ENCODE data around the gene TBX10. TPM values are rescaled to one million over a fixed set of nuclear protein-coding genes. Genes with fewer than 3 reads are reported as not detected.

The TBX10 gene
- total RNA-seq, 1 experiment from 2014 or later: not detected

GRCh38 chr11:67601098-67601497 lies 38.5 kb downstream of the TBX10 start:
- intact Hi-C loops (cut with micrococcal nuclease): no loop called here
- BruUV-seq (replicated peaks): no TSS peak
- no peaks in the 10 kb centered on the region for H3K36me3 ChIP-seq (ENCODE audit: control insufficient read depth in 1 of 2, insufficient read depth in 2 of 2, low read length in 2 of 2)
- H3K27ac ChIP-seq (ENCODE audit: low read depth, low read length): no peak overlapping the region
- H3K4me3 ChIP-seq (replicated peaks in 1 of 2; ENCODE audit: low read depth in 1 of 2, low read length in 2 of 2): no peak overlapping the region
- ChIA-PET RAD21 (ENCODE audit: low non-redundant PET in 1 of 2, low total read pairs in 2 of 2, uncharacterized antibody in 2 of 2, unreplicated experiment in 2 of 2) (no interaction called here), POLR2A (no interaction called here), CTCF (no interaction called here)
- H4K20me1 ChIP-seq (ENCODE audit: insufficient read depth): no peaks in the 10 kb centered on the region
- H3K4me1 ChIP-seq (ENCODE audit: control insufficient read depth in 1 of 2, insufficient read depth in 2 of 2, low read length in 2 of 2): peaks cover 0 to 4% of the 10 kb centered on the region in 2 experiments; a peak in 1 of 4 replicates
- TF ChIP-seq CTCF (IDR thresholded peaks at IDR 0.05 in 2 of 3, conservative IDR thresholded peaks at IDR 0.05 in 1 of 3; ENCODE audit: borderline replicate concordance in 1 of 3, insufficient read depth in 1 of 3, low read depth in 2 of 3, low read length in 2 of 3) (no peak), JUND (IDR thresholded peaks at IDR 0.05) (no peak), POLR2A (IDR thresholded peaks at IDR 0.05; ENCODE audit: borderline replicate concordance, extremely low read depth, insufficient read depth, insufficient read length) (no peak), REST (IDR thresholded peaks at IDR 0.05; ENCODE audit: low read depth) (no peak), SRF (IDR thresholded peaks at IDR 0.05; ENCODE audit: low read depth) (no peak), YY1 (IDR thresholded peaks at IDR 0.05; ENCODE audit: extremely low read depth, insufficient replicate concordance, low read depth, low read length) (no peak), RAD21 (IDR thresholded peaks at IDR 0.05; ENCODE audit: low read depth) (no peak), TCF7L2 (IDR thresholded peaks at IDR 0.05; ENCODE audit: borderline replicate concordance, extremely low read depth, insufficient read depth, insufficient read length) (no peak), ATF3 (IDR thresholded peaks at IDR 0.05) (no peak), ELF1 (IDR thresholded peaks at IDR 0.05; ENCODE audit: borderline replicate concordance, low read depth) (no peak), EGR1 (IDR thresholded peaks at IDR 0.05; ENCODE audit: low read depth) (no peak), CEBPB (IDR thresholded peaks at IDR 0.05; ENCODE audit: low read depth) (no peak), MAX (IDR thresholded peaks at IDR 0.05) (no peak), FOSL1 (IDR thresholded peaks at IDR 0.05; ENCODE audit: low read depth) (no peak)
- no peaks in the 10 kb centered on the region for H3K9me3 ChIP-seq (ENCODE audit: control insufficient read depth in 1 of 2, insufficient read depth in 1 of 2, low read depth in 1 of 2, low read length in 2 of 2)
- ATAC-seq (no peak), DNase-seq (ENCODE audit: low read depth, low spot score) (no peak)
- no peaks in the 10 kb centered on the region for H3K79me2 ChIP-seq (ENCODE audit: insufficient read depth, low read length)
- no peak overlapping the region for H3K4me2 ChIP-seq (ENCODE audit: low read length)
- H3K9ac ChIP-seq (ENCODE audit: low read length): no peak overlapping the region
- H2AFZ ChIP-seq (ENCODE audit: low read depth, low read length, poor library complexity, severe bottlenecking): no peak overlapping the region
- H3K9me2 ChIP-seq (ENCODE audit: insufficient read depth): no peaks in the 10 kb centered on the region
- H3K27me3 ChIP-seq (ENCODE audit: insufficient read depth, low read length): no peaks in the 10 kb centered on the region

All from HCT116 (cell line).